ENCODE results near the gene EYA2. TPM values are rescaled to one million over a fixed set of nuclear protein-coding genes. Genes with fewer than 3 reads are reported as not detected.

Gene EYA2
- polyA plus RNA-seq, 3 donors: 0.04 to 0.16 TPM; not detected in 1

- no peaks in the 10 kb centered on the region for H3K79me2 ChIP-seq (ENCODE audit: insufficient read depth, low read length)
- H3K27me3 ChIP-seq (ENCODE audit: control insufficient read depth in 2 of 2, insufficient read depth in 2 of 2, low read length in 2 of 2): peaks cover 0 to 4% of the 10 kb centered on the region in 2 donors
- no peaks in the 10 kb centered on the region for H4K20me1 ChIP-seq (ENCODE audit: insufficient read depth, low read length)
- TF ChIP-seq, protein P1, sequence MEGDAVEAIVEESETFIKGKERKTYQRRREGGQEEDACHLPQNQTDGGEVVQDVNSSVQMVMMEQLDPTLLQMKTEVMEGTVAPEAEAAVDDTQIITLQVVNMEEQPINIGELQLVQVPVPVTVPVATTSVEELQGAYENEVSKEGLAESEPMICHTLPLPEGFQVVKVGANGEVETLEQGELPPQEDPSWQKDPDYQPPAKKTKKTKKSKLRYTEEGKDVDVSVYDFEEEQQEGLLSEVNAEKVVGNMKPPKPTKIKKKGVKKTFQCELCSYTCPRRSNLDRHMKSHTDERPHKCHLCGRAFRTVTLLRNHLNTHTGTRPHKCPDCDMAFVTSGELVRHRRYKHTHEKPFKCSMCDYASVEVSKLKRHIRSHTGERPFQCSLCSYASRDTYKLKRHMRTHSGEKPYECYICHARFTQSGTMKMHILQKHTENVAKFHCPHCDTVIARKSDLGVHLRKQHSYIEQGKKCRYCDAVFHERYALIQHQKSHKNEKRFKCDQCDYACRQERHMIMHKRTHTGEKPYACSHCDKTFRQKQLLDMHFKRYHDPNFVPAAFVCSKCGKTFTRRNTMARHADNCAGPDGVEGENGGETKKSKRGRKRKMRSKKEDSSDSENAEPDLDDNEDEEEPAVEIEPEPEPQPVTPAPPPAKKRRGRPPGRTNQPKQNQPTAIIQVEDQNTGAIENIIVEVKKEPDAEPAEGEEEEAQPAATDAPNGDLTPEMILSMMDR (IDR thresholded peaks at IDR 0.05): no peak
- Mint-ChIP-seq H3K27ac (peak overlapping the region in 1 of 7 donors; percentile 17), H3K27me3 (ENCODE audit: low read depth in 3 of 3) (peaks cover 5 to 32% (median 10%) of the 10 kb centered on the region in 3 donors), H3K4me3 (no peak overlapping the region), H3K36me3 (no peaks in the 10 kb centered on the region), H3K9me3 (peaks cover 0 to 4% (median 3%) of the 10 kb centered on the region in 7 donors), H3K4me1 (peaks cover 4% of the 10 kb centered on the region)
- H3K4me3 ChIP-seq (replicated peaks in 1 of 3; ENCODE audit: low read depth in 2 of 3, low read length in 3 of 3): no peak overlapping the region
- H3K4me2 ChIP-seq (replicated peaks; ENCODE audit: extremely low read depth, low read length, poor library complexity, severe bottlenecking): no peak overlapping the region
- no peak overlapping the region for H3K9ac ChIP-seq (ENCODE audit: insufficient read depth, low read length, poor library complexity, severe bottlenecking)
- 100% methylated on average over 2 of the region's 3 CpGs for WGBS (ENCODE audit: insufficient coverage)
- no peak overlapping the region for H3K27ac ChIP-seq (ENCODE audit: low read depth in 1 of 2, low read length in 2 of 2)
- no peaks in the 10 kb centered on the region for H3K4me1 ChIP-seq (ENCODE audit: control insufficient read depth in 1 of 2, insufficient read depth in 2 of 2, low read length in 2 of 2)
- intact Hi-C loops (cut with micrococcal nuclease): no loop called here
- H3K9me3 ChIP-seq (replicated peaks in 1 of 2; ENCODE audit: control insufficient read depth in 1 of 2, insufficient read depth in 1 of 2, low read length in 2 of 2): no peaks in the 10 kb centered on the region
- no peak for DNase-seq
- H3K36me3 ChIP-seq (replicated peaks in 1 of 2; ENCODE audit: control insufficient read depth in 1 of 2, insufficient read depth in 2 of 2, low read length in 2 of 2): no peaks in the 10 kb centered on the region
- H2AFZ ChIP-seq (ENCODE audit: insufficient read depth, low read depth, low read length, poor library complexity, severe bottlenecking): no peak overlapping the region
Measured at GRCh38 chr20:46991168-46991567, 96.5 kb downstream of the EYA2 start.

- no peak overlapping the region for H3K4me3 ChIP-seq (replicated peaks in 1 of 3; ENCODE audit: low read depth in 2 of 3, low read length in 3 of 3)
- TF ChIP-seq, protein P1 (IDR thresholded peaks at IDR 0.05): no peak
- no peaks in the 10 kb centered on the region for H3K79me2 ChIP-seq (ENCODE audit: insufficient read depth, low read length)
- no peaks in the 10 kb centered on the region for H3K9me3 ChIP-seq (replicated peaks in 1 of 2; ENCODE audit: control insufficient read depth in 1 of 2, insufficient read depth in 1 of 2, low read length in 2 of 2)
- whole genome bisulfite sequencing (ENCODE audit: insufficient coverage): 93% methylated on average over 3 of the region's 12 CpGs
- H3K36me3 ChIP-seq (replicated peaks in 1 of 2; ENCODE audit: control insufficient read depth in 1 of 2, insufficient read depth in 2 of 2, low read length in 2 of 2): no peaks in the 10 kb centered on the region
- H3K4me3 Mint-ChIP-seq: no peak overlapping the region
- H3K36me3 Mint-ChIP-seq: no peaks in the 10 kb centered on the region
- no peaks in the 10 kb centered on the region for H3K4me1 ChIP-seq (ENCODE audit: control insufficient read depth in 1 of 2, insufficient read depth in 2 of 2, low read length in 2 of 2)
- DNase-seq: no peak
- H3K4me2 ChIP-seq (replicated peaks; ENCODE audit: extremely low read depth, low read length, poor library complexity, severe bottlenecking): no peak overlapping the region
- intact Hi-C loops (cut with micrococcal nuclease): no loop called here
- H3K9me3 Mint-ChIP-seq: peaks cover 0 to 4% (median 3%) of the 10 kb centered on the region in 7 donors
- H4K20me1 ChIP-seq (ENCODE audit: insufficient read depth, low read length): no peaks in the 10 kb centered on the region
- H3K27me3 ChIP-seq (ENCODE audit: control insufficient read depth in 2 of 2, insufficient read depth in 2 of 2, low read length in 2 of 2): peaks cover 0 to 4% of the 10 kb centered on the region in 2 donors
- peak overlapping the region in 1 of 7 donors; percentile 46 for H3K27ac Mint-ChIP-seq
- peaks cover 4% of the 10 kb centered on the region for H3K4me1 Mint-ChIP-seq
- no peak overlapping the region for H3K27ac ChIP-seq (ENCODE audit: low read depth in 1 of 2, low read length in 2 of 2)
- H3K27me3 Mint-ChIP-seq (ENCODE audit: low read depth in 3 of 3): peaks cover 5 to 35% (median 10%) of the 10 kb centered on the region in 3 donors
- H3K9ac ChIP-seq (ENCODE audit: insufficient read depth, low read length, poor library complexity, severe bottlenecking): no peak overlapping the region
- H2AFZ ChIP-seq (ENCODE audit: insufficient read depth, low read depth, low read length, poor library complexity, severe bottlenecking): no peak overlapping the region
Measured at GRCh38 chr20:46991880-46992639, 97.4 kb downstream of the EYA2 start.

Measured in CD14-positive monocyte (primary cell).